OCI-M2 (cell line): Measurements from ENCODE around the gene SLC5A4.

Experiments
- DNase-seq: peaks from one replicate; lab custom pipeline; 2025; ENCODE audit not compliant: unreplicated experiment; lab: John Stamatoyannopoulos, UW

Gene SLC5A4

GRCh38 chr22:32233091-32233490 lies 22.1 kb downstream of the SLC5A4 start:
- no peak for DNase-seq

GRCh38 chr22:32232191-32232830 lies 22.8 kb downstream of the SLC5A4 start:
- no peak for DNase-seq

DNA sequence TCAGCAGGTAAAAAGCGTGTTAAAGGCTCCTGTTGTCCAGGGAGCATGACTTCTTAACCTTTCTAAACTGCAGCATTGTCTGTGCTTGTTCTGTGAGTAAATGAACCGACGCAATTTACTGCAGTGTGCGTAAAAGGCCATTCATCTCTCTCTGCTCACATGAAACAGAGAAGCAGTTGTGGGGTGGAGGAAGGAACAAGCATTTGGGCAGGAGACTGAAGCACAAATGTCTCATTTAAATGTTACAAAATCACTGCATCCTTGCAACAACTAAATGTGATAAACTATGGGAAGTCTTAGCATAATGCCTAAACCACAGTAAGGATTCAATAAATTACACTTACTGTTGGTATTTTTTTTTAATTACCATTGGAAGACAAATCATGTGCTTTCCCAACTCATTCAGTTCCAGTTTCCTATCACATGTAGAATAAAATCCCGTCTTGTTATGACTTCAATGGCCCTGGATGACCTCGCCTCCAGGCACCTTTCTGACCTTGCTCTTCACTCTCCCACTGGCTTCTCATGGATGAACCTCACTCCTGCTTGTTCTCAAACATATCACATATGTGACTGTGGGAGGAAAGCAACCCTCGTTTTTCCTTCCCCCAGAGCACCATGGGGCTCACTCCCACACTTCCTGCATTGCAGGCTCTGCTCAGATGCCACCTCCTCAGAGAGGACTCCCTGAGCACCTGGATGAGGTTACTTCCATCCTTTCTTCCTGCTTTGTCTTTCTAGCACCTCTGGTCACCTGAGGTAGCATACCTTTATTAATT lies 28.6 kb downstream of the SLC5A4 start:
- no peak for DNase-seq

- no peak for DNase-seq
These were observed 32.2 kb downstream of the SLC5A4 start for GRCh38 chr22:32222991-32223390.

GRCh38 chr22:32219026-32219425 lies 36.1 kb downstream of the SLC5A4 start:
- no peak for DNase-seq

DNA sequence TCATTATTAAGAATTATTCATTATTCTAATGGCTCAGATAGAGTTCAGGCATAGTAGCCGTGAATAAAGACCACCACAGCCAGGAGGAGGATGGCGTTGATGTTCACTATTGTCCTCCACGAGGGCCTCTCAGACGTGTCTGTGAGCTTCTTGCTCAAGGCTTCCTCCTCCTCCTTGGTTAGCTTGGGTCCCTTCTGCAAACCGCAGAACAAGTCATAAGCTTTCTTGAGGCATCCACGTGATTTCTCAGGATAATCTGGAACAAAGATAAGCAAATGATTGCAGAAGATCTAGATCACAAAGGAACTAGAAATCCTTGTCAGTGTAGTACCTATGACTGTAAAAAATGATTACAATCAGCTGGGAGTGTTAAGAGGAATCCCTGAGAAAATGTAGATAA lies 36.7 kb downstream of the SLC5A4 start:
- DNase-seq = no peak

DNA sequence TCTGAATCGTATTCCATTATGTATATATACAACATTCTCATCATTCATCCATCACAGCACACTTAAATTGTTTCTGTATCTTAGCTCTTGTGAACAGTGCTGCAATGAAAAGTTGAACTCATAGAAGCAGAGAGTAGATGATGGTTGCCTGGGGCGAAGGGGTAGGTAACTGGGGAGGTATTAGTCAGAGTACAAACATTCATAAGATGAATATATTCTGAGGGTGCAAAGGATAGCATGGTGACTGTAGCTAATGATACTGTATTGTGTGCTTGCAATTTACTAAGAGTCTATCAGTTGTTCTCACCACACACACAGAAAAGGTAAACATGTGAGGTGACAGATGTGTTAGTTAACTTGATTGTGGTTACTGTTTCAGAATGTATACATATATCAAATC lies 37.7 kb downstream of the SLC5A4 start:
- no peak for DNase-seq

DNA sequence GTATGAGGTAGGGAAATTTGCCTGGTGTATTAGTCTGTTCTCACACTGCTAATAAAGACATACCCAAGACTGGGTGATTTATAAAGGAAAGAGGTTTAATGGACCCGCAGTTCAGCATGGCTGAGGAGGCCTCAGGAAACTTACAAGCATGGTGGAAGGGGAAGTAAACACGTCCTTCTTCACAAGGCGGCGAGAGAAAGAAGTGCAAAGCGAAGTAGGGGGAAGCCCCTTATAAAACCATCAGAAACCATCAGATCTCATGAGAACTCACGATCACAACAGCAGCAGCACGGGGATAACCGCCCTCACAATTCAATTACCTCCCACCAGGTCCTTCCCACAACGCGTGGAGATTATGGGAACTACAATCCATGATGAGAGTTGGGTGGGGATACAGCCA lies 38.2 kb downstream of the SLC5A4 start:
- DNase-seq = no peak

- no peak for DNase-seq
These were observed 44.1 kb downstream of the SLC5A4 start for GRCh38 chr22:32211011-32211410.

DNA sequence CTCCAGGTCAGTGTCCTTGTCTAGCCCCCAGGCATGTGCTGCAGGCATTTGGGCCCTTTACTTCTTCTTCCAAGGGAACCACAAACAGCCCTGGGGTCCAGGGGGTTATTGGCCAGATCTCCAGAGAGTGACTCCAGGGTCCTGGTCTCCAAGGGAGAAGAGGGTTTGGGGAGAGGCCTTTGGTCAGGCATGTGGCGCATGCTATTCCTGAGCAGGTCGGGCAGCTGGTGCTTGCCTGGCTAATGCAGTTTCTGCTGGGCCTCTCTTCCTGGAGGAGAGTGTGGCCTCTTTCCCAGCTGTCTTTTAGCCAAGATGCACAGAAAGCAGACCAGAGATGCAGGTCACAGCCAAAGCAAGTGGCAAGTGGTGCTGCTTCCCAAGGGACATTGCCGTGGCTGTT lies 46.5 kb downstream of the SLC5A4 start:
- DNase-seq = no peak

DNA sequence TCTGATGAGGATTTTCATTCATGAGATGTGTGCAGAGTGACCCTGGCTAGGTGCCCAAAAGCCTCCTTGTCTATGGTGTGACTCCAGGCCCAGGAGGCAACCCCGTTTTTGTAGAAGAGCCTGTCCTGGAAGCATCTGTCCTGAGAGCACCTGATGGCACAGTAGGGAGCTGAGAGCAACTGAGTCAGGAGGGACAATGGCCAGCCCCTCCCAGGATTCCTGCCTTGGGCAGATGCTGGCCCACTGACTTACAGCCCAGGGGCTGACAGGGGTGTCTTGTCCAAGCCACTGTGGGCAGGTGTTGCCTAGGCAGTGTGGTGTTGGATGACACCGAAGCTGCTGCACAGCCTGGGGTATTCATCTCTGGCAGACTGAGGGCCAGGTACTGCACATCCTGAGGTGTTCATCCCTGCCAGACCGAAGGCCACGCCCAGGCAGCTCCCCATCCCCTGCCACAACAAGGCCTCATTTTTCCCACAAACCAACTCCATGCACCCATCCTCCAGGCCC lies 47.1 kb downstream of the SLC5A4 start:
- DNase-seq = no peak

DNA sequence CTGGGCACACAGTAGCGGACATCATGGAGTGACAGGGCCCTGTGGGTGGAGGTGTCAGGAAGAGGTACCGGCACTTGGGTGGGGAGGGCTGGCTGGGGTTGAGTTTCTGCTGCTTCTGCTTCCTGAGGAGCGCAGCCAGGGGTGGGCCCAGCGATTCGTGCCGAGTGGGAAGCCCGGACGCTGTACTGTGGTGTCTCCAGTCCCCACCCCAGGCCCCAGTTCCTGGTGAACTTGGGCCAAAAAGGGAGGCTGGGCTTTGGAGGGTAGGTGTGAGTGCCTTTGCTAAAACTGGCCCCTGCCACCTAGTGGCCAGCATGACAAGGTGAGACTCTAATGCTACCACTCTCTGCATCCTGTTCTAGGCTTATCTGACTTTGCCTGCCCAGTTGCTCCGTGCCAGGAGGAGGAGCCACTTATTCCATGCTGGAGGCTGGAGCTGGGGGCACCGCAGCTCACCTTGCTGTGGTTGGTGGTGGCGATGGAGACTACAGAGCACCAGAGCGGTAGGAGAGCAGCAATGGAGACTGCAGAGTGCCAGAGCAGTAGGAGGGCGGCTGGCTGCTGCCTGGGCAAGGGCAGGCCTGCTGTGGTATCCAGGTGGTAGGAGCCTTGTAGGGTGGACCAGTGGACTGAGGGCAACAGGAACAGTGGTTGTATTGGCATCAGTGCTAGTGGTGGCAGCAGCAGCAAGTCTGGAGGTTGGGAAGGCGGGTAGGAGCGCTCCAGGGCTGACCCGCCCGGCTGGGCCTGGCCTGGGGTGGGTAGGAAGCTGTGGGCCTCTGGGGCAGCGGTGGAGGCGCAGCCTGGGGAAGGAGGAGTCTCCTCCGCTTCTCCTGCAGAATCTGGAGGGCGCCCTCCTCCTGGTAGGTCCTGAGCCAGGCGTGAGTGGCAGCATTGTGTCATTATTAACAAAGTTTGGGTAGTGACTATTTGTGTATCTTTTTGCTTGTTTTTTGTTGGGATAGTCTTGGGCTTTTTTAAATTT lies 48.1 kb downstream of the SLC5A4 start:
- no peak for DNase-seq

- no peak for DNase-seq
These were observed 49.0 kb downstream of the SLC5A4 start for GRCh38 chr22:32205974-32206773.

DNA sequence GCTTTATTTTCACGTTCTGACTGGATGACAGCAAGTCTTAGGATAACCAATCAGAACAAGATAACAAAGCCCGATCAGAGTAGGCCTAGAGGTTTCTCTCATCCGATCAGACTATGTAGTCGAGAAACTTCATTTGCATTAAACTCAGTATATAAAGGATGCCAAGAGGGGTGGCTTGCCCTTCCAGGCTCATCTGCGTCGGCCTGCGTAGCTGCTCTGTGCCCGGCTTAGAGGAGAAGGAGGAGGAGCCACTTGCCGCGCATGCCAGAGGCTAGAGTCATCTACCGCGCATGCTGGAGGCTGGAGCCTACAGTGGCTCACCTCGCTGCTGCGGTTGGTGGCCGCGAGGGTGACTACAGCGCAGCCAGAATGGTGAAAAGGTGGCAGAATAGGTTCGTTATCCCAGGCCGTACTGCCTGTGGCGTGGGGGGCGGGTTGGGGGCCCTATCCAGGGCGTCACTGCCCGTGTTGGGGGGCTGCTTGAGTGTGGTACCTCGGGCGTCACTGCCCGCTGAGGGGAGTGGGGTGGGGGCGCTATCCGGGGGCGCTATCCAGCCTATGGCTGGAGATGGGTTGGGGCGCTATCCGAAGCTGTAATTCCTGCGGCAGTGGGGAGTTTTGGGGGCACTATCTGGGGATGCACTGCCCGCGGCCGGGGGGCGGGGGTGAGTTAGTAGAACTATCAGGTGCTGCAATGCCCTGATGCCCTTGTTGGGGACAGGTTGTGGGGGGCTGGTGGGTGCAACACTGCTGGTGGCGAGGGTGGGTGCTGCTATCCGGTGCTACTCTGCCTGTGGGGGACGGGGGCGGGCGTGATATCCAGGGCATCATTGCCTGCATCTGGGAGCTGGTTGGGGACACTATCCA lies 50.1 kb downstream of the SLC5A4 start, which contains the start of gene RFPL2:
Gene RFPL2, minus strand, starts transcription at position 218 of the 867 bp plus-strand sequence. CDS start 2,622 bp downstream, outside the sequence.
- DNase-seq = peak; percentile 28

DNA sequence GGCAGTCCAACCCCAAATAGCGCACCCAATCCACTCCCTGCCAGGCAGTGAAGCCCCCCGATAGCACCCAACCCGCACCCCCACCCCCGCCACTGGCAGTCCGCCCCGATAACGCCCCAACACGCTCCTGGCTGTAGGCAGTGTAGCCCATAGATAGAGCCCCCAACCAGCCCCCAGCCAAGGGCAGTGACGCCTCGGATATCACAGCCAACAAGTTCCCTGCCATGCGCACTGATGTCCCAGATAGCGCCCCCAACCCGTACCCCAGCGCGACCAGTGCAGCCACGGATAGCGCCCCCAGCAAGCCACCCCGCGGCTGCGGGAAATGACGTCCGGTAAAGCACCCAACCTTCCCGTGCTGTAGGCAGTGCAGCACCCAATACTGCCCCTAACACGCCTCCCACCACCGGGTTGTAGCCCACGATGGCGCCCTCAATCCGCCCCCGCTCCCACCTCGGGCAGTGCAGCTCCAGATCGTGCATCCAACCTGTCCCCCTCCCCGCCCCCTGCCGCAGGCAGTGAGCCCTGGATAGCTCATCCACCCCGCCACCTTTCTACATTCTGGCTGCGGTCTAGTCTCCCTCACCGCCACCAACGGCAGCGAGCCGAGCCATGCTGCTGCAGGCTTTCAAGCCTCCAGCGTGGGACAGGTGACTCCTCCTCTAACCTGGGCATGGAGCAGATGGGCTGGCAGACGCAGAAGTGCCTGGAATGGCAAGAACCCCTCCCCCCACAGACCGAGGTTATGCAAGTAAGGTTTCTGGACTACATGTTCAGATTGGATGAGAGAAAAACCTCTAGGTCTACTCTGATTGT lies 50.9 kb downstream of the SLC5A4 start:
- peak; percentile 34 for DNase-seq

DNA sequence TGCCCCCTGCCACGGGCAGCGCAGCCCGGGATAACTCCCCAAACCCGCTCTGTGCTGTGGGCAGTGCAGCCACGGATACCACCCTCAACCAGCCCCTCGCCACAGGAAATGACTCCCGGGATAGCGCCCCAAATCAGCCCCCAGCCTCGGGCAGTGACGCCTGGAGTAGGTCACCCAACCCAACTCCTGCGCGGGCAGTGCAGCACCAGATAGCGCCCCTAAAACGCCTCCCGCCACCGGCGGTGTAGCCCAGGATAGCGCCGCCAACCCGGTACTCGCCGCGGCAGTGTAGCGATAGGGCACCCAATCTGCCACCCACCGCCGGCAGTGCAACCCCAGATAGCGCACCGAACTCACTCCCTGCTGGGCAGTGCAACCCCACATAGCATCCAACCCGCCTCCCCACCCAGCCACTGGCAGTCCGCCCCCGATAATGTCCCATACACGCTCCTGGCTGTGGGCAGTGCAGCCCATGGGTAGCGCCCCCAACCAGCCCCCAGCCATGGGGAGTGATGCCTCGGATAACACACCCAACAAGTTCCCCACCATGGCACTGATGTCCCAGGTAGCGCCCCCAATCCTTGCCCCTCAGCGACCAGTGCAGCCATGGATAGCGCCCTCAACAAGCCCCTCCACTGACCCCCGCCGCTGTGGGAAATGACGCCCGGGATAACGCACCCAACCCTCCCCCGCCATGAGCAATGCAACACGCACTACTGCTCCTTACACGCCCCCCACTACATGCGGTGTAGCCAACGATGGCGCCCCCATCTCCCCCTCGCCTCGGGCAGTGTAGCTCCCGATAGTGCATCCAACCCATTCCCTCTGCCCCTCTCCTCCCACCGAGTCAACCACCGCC lies 51.7 kb downstream of the SLC5A4 start:
- DNase-seq = no peak

DNA sequence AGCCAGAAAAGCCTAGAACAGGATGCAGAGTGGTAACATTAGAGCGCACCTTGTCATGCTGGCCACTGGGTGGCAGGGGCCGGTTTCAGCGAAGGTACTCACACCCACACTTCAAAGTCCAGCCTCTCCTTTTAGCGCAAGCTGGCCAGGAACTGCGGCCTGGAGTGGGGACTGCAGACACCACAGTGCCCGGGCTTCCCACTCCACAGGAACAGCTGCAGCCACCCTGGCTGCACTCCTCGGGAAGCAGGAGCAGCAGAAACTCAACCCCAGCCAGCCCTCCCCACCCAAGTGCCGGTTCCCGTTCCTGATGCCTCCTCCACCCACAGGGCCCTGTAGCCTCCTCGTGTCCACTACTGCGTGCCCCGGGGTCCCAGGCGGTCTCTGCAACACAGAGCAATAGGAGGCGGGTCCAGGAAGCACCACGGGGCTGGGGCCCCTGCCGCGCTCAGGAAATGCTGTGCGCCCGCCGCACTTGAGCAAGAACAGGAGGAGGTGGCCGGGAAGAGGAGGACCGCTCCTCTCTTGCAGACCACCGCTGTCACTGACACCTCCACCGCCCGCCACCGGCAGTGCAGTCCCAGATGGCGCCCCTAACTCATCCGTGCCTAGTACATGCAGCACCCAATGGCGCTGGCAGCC lies 52.5 kb downstream of the SLC5A4 start:
- DNase-seq = no peak
